Breast epithelium (tissue), 3 donors: ENCODE data around the gene B3GALT6.

ENCODE experiments used
- POLR2A ChIP-seq: fragments of 450-650 bp; IDR thresholded peaks from one replicate; pipeline ENCODE4 v1.6.1; 2016; ENCODE audit warnings: antibody characterized with exemption, mild to moderate bottlenecking, moderate library complexity
- POLR2AphosphoS5 ChIP-seq, 3 donors: sonication (generic); formaldehyde crosslinking; IDR thresholded peaks; one replicate each; pipeline ENCODE4 v1.6.1; 2017; ENCODE audit warnings: antibody characterized with exemption in 3 of 3
- TF ChIP-seq, protein P1 (sequence below), 3 donors: fragments of 450-650 bp; IDR thresholded peaks; one replicate each; pipeline ENCODE4 v1.5.1; 2016 to 2017; ENCODE audit warnings: antibody characterized with exemption in 3 of 3, mild to moderate bottlenecking in 3 of 3, moderate library complexity in 3 of 3

DNA sequence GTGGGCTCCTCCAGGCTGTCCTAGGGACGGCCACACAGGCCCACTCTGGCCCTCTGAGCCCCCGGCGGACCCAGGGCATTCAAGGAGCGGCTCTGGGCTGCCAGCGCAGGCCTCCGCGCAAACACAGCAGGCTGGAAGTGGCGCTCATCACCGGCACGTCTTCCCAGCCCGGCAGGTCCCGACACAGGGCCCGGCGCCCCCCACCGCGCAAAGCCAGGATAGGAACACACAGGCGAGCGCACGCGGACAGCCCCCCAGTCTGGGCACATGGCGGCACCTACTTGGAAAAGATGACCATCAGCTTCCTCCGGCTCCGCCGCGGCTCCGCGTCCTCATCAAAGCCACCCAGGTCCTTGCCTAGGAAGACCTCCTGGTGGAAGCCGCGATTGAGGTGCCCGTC is 3.9 kb upstream of the B3GALT6 start:
- TF ChIP-seq POLR2AphosphoS5 (IDR thresholded peaks at IDR 0.05) (no peak), POLR2A (no peak)
- TF ChIP-seq, protein P1, sequence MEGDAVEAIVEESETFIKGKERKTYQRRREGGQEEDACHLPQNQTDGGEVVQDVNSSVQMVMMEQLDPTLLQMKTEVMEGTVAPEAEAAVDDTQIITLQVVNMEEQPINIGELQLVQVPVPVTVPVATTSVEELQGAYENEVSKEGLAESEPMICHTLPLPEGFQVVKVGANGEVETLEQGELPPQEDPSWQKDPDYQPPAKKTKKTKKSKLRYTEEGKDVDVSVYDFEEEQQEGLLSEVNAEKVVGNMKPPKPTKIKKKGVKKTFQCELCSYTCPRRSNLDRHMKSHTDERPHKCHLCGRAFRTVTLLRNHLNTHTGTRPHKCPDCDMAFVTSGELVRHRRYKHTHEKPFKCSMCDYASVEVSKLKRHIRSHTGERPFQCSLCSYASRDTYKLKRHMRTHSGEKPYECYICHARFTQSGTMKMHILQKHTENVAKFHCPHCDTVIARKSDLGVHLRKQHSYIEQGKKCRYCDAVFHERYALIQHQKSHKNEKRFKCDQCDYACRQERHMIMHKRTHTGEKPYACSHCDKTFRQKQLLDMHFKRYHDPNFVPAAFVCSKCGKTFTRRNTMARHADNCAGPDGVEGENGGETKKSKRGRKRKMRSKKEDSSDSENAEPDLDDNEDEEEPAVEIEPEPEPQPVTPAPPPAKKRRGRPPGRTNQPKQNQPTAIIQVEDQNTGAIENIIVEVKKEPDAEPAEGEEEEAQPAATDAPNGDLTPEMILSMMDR (IDR thresholded peaks at IDR 0.05): no peak
